CD14-positive monocyte (primary cell): ENCODE data around the gene NAA60. TPM values are rescaled to one million over a fixed set of nuclear protein-coding genes. Genes with fewer than 3 reads are reported as not detected.

Source experiments
- DNase-seq, 3 donors: peaks; one replicate each; pipeline ENCODE4 v3.0.0-alpha.2; 2011 to 2022
- H2AFZ ChIP-seq: 2 replicates; pipeline ENCODE4 v1.6.0; 2012; ENCODE audit warnings: mild to moderate bottlenecking, low read depth, low read length, inconsistent platforms; ENCODE audit not compliant: insufficient read depth, poor library complexity, severe bottlenecking
- H3K27ac ChIP-seq, 2 donors: 1 replicate in 1 of 2; 2 replicates in 1 of 2; pipeline ENCODE4 v1.5.1; 2012 to 2013; ENCODE audit warnings: low read length in 2 of 2, control low read depth in 1 of 2, inconsistent platforms in 1 of 2, low read depth in 1 of 2, mild to moderate bottlenecking in 1 of 2
- H3K27me3 ChIP-seq, 2 donors: one replicate each; pipeline versions ENCODE4 v1.6.0 to v1.6.1; 2011 to 2013; ENCODE audit warnings: low read length in 2 of 2; ENCODE audit not compliant: control insufficient read depth in 2 of 2, insufficient read depth in 2 of 2
- H3K36me3 ChIP-seq, 2 donors: replicated peaks in 1 of 2; 1 replicate in 1 of 2; 2 replicates in 1 of 2; pipeline versions ENCODE4 v1.5.1 to v1.6.1; 2012 to 2013; ENCODE audit warnings: low read length in 2 of 2, control low read depth in 1 of 2, inconsistent platforms in 1 of 2, mild to moderate bottlenecking in 1 of 2; ENCODE audit not compliant: insufficient read depth in 2 of 2, control insufficient read depth in 1 of 2
- H3K4me1 ChIP-seq, 2 donors: 1 replicate in 1 of 2; 2 replicates in 1 of 2; pipeline versions ENCODE4 v1.5.1 to v1.6.1; 2012 to 2013; ENCODE audit warnings: low read length in 2 of 2, control low read depth in 1 of 2, inconsistent platforms in 1 of 2, mild to moderate bottlenecking in 1 of 2, moderate library complexity in 1 of 2; ENCODE audit not compliant: insufficient read depth in 2 of 2, control insufficient read depth in 1 of 2
- H3K4me2 ChIP-seq: replicated peaks from 2 replicates; pipeline ENCODE3; 2012; ENCODE audit warnings: low read length, moderate library complexity, mild to moderate bottlenecking; ENCODE audit not compliant: poor library complexity, severe bottlenecking; ENCODE audit errors: extremely low read depth
- H3K4me3 ChIP-seq, 3 experiments: fragments of 200-600 bp in 1 of 3; sonication (generic) in 1 of 3; replicated peaks in 1 of 3; 1 replicate in 2 of 3; 2 replicates in 1 of 3; pipeline ENCODE4 v1.5.1; 2011 to 2013; ENCODE audit warnings: low read length in 3 of 3, mild to moderate bottlenecking in 3 of 3, control low read depth in 2 of 3, low read depth in 2 of 3, inconsistent platforms in 1 of 3, moderate library complexity in 1 of 3
- H3K79me2 ChIP-seq: 2 replicates; pipeline ENCODE4 v1.6.0; 2012; ENCODE audit warnings: mild to moderate bottlenecking, control low read depth, inconsistent platforms, low read length, moderate library complexity; ENCODE audit not compliant: insufficient read depth
- H3K9ac ChIP-seq: 2 replicates; pipeline ENCODE4 v1.6.0; 2017; ENCODE audit warnings: low read length, mild to moderate bottlenecking; ENCODE audit not compliant: insufficient read depth, poor library complexity, severe bottlenecking
- H3K9me3 ChIP-seq, 2 donors: replicated peaks in 1 of 2; 1 replicate in 1 of 2; 2 replicates in 1 of 2; pipeline versions ENCODE4 v1.5.1 to v1.6.1; 2012 to 2013; ENCODE audit warnings: low read length in 2 of 2, control low read depth in 1 of 2; ENCODE audit not compliant: control insufficient read depth in 1 of 2, insufficient read depth in 1 of 2
- H4K20me1 ChIP-seq: 2 replicates; pipeline ENCODE4 v1.6.0; 2012; ENCODE audit warnings: mild to moderate bottlenecking, low read length, control low read depth, moderate library complexity; ENCODE audit not compliant: insufficient read depth
- H3K27ac Mint-ChIP-seq, 7 donors: one replicate each; pipeline ENCODE4 v1.8.0; 2020; ENCODE audit warnings: mild to moderate bottlenecking in 7 of 7, mixed read lengths in 7 of 7, moderate library complexity in 6 of 7, inconsistent platforms in 2 of 7
- H3K27me3 Mint-ChIP-seq, 3 donors: one replicate each; pipeline ENCODE4 v1.8.0; 2021 to 2022; ENCODE audit warnings: low read depth in 3 of 3, mild to moderate bottlenecking in 3 of 3, mixed read lengths in 3 of 3, moderate library complexity in 3 of 3, inconsistent platforms in 1 of 3
- H3K36me3 Mint-ChIP-seq, 2 donors: one replicate each; pipeline ENCODE4 v1.8.0; 2020; ENCODE audit warnings: mixed read lengths in 2 of 2, inconsistent platforms in 1 of 2, mild to moderate bottlenecking in 1 of 2
- H3K4me1 Mint-ChIP-seq: one replicate; pipeline ENCODE4 v1.8.0; 2020; ENCODE audit warnings: mild to moderate bottlenecking, mixed read lengths
- H3K4me3 Mint-ChIP-seq, 2 donors: one replicate each; pipeline ENCODE4 v1.8.0; 2020; ENCODE audit warnings: mild to moderate bottlenecking in 2 of 2, mixed read lengths in 2 of 2, moderate library complexity in 1 of 2
- H3K9me3 Mint-ChIP-seq, 7 donors: one replicate each; pipeline ENCODE4 v1.8.0; 2020 to 2022; ENCODE audit warnings: mixed read lengths in 7 of 7, mild to moderate bottlenecking in 6 of 7, moderate library complexity in 6 of 7, inconsistent platforms in 2 of 7
- CTCF ChIP-seq: fragments of 200-600 bp; IDR thresholded peaks from one replicate; pipeline ENCODE4 v1.8.0; 2022; ENCODE audit warnings: antibody characterized with exemption, mild to moderate bottlenecking
- WGBS: methylation state at CpG from one replicate; pipeline ENCODE4 v1.1.5; 2013; ENCODE audit warnings: missing lambda C conversion rate; ENCODE audit not compliant: insufficient coverage; 5-methylcytosine and 5-hydroxymethylcytosine counted together
- intact Hi-C, 2 donors: fragments of 100-400 bp; cut with micrococcal nuclease; formaldehyde crosslinking; loops; one replicate each; pipeline versions ENCODE4 v1.15.0 to v1.15.1; 2023
- polyA plus RNA-seq, 3 donors: library from polyadenylated mRNA; depleted of rRNA in 1 of 3; unstranded in 2 of 3; stranded (reverse) in 1 of 3; fragments of 300-500 nt in 2 of 3; fragments of >200 nt in 1 of 3; fragmentation: Illumina TruSeq in 2 of 3; gene quantifications; 1 replicate in 2 of 3; 2 replicates in 1 of 3; pipeline ENCODE4 v1.2.3, GENCODE V29; 2012 to 2021

Gene NAA60
- polyA plus RNA-seq, 3 donors = 19.5 to 48.8 (median 29.7) TPM

GRCh38 chr16:3478242-3478925, 34.9 kb downstream of the NAA60 start:
- peaks cover 44% of the 10 kb centered on the region for H3K79me2 ChIP-seq

GRCh38 chr16:3479654-3480216, 36.3 kb downstream of the NAA60 start:
- 100% methylated on average over 5 of the region's 12 CpGs for WGBS
- peaks cover 31% of the 10 kb centered on the region for H3K79me2 ChIP-seq
- H3K9ac ChIP-seq = no peak overlapping the region
- H3K27me3 ChIP-seq = no peaks in the 10 kb centered on the region
- no peaks in the 10 kb centered on the region for H3K4me1 Mint-ChIP-seq
- H3K36me3 Mint-ChIP-seq = peaks cover 61 to 92% of the 10 kb centered on the region in 2 donors
- no peak overlapping the region for H3K27ac Mint-ChIP-seq
- no peak overlapping the region for H3K4me2 ChIP-seq
- H3K9me3 Mint-ChIP-seq = no peaks in the 10 kb centered on the region
- no peaks in the 10 kb centered on the region for H3K9me3 ChIP-seq
- peaks cover 73% of the 10 kb centered on the region for H4K20me1 ChIP-seq
- peaks cover 65 to 85% of the 10 kb centered on the region in 2 donors for H3K36me3 ChIP-seq
- no peak for DNase-seq
- no peak overlapping the region for H3K4me3 ChIP-seq
- no peak overlapping the region for H2AFZ ChIP-seq
- peaks cover 0 to 2% (median 0%) of the 10 kb centered on the region in 3 donors for H3K27me3 Mint-ChIP-seq
- H3K27ac ChIP-seq = no peak overlapping the region
- TF ChIP-seq CTCF = no peak
- no peaks in the 10 kb centered on the region for H3K4me1 ChIP-seq
- no peak overlapping the region for H3K4me3 Mint-ChIP-seq
- intact Hi-C loops = no loop called here

More at GRCh38 chr16:3478242-3478925, 34.9 kb downstream of the NAA60 start:
- peaks cover 85% of the 10 kb centered on the region for H4K20me1 ChIP-seq
- H3K27me3 ChIP-seq = no peaks in the 10 kb centered on the region
- Mint-ChIP-seq H3K9me3 (no peaks in the 10 kb centered on the region), H3K4me3 (no peak overlapping the region), H3K36me3 (peaks cover 48 to 80% of the 10 kb centered on the region in 2 donors), H3K4me1 (no peaks in the 10 kb centered on the region), H3K27me3 (peaks cover 0 to 2% (median 0%) of the 10 kb centered on the region in 3 donors), H3K27ac (peak overlapping the region in 1 of 7 donors; percentile 62)
- H2AFZ ChIP-seq = no peak overlapping the region
- H3K4me3 ChIP-seq = no peak overlapping the region
- DNase-seq = no peak
- H3K4me2 ChIP-seq = no peak overlapping the region
- WGBS = 98% methylated on average over 10 of the region's 11 CpGs
- H3K4me1 ChIP-seq = no peaks in the 10 kb centered on the region
- no peaks in the 10 kb centered on the region for H3K9me3 ChIP-seq
- H3K36me3 ChIP-seq = peaks cover 51 to 71% of the 10 kb centered on the region in 2 donors
- intact Hi-C loops = no loop called here
- H3K9ac ChIP-seq = no peak overlapping the region
- no peak for TF ChIP-seq CTCF
- no peak overlapping the region for H3K27ac ChIP-seq
